DOHH2 (cell line): ENCODE data around the gene CATSPERZ.
"Not testable (repeated sequence)": the region's sequence is repeated elsewhere in the genome, so short reads cannot be mapped to it uniquely, and the experiment has no call there.

Source experiments
- EZH2phosphoT487 ChIP-seq: fragments of 200-600 bp; sonication (generic); IDR thresholded peaks from 2 replicates; pipeline ENCODE4 v1.6.1; 2017; ENCODE audit warnings: borderline replicate concordance, mild to moderate bottlenecking, antibody characterized with exemption, low read length, moderate library complexity, mixed read lengths
- TF ChIP-seq, protein P1 (sequence below): fragments of 200-600 bp; sonication (generic); IDR thresholded peaks from one replicate; pipeline ENCODE4 v1.5.1; 2014; ENCODE audit warnings: antibody characterized with exemption, mild to moderate bottlenecking, low read depth, low read length; ENCODE audit not compliant: poor library complexity, severe bottlenecking

- TF ChIP-seq, protein P1, sequence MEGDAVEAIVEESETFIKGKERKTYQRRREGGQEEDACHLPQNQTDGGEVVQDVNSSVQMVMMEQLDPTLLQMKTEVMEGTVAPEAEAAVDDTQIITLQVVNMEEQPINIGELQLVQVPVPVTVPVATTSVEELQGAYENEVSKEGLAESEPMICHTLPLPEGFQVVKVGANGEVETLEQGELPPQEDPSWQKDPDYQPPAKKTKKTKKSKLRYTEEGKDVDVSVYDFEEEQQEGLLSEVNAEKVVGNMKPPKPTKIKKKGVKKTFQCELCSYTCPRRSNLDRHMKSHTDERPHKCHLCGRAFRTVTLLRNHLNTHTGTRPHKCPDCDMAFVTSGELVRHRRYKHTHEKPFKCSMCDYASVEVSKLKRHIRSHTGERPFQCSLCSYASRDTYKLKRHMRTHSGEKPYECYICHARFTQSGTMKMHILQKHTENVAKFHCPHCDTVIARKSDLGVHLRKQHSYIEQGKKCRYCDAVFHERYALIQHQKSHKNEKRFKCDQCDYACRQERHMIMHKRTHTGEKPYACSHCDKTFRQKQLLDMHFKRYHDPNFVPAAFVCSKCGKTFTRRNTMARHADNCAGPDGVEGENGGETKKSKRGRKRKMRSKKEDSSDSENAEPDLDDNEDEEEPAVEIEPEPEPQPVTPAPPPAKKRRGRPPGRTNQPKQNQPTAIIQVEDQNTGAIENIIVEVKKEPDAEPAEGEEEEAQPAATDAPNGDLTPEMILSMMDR, result not testable (repeated sequence)
- TF ChIP-seq EZH2phosphoT487, result not testable (repeated sequence)
Measured at GRCh38 chr11:64323984-64324383, 23.8 kb downstream of the CATSPERZ start.
